ENCODE results near the gene LMO1.

LMO1 gene

GRCh38 chr11:8263109-8263768 lies 439 bp downstream of the LMO1 start:
- DNase-seq: no peak

GRCh38 chr11:8262552-8263108 lies 1.0 kb downstream of the LMO1 start:
- no peak for DNase-seq

- DNase-seq: no peak
These were observed 1.6 kb downstream of the LMO1 start for GRCh38 chr11:8261921-8262551.

GRCh38 chr11:8261291-8261690 lies 2.4 kb downstream of the LMO1 start:
- no peak for DNase-seq

GRCh38 chr11:8260202-8260966 lies 3.3 kb downstream of the LMO1 start:
- DNase-seq: no peak

DNA sequence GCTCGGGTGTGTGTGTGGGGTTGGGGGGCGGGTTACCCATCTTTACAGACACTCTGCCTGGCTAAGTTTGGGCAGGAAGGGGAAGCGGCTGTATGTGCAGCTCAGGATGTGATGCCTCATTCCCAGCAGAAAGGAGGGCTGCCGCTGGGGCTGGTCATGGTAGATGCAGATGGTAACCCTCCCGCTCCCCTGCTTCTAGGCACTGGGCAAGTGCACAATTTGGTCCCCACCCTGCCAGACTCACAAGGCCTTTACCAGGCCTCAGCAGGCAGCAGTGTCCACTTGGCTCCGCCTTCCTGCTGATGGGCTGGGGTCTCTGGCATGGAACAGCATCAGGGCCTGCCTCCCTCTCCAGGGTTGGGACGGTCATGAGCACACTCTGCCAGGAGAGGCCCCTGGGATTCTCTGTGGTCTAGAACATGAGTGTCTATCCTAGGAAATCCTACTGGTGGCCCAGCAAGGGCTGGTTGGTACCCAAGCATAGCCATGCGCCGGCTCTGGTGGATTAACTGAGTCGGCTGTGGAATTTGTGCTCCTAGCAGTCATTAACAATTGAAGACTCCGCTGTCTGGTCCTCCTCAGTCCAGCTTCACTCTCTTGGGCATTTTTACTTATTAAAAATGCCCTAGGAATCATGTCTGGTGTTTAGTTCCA lies 4.2 kb downstream of the LMO1 start:
- no peak for DNase-seq

- no peak for DNase-seq
These were observed 4.9 kb downstream of the LMO1 start for GRCh38 chr11:8258784-8259183.

- no peak for DNase-seq
These were observed 5.4 kb downstream of the LMO1 start for GRCh38 chr11:8258289-8258688.

GRCh38 chr11:8257003-8257664 lies 6.5 kb downstream of the LMO1 start:
- DNase-seq: no peak

DNA sequence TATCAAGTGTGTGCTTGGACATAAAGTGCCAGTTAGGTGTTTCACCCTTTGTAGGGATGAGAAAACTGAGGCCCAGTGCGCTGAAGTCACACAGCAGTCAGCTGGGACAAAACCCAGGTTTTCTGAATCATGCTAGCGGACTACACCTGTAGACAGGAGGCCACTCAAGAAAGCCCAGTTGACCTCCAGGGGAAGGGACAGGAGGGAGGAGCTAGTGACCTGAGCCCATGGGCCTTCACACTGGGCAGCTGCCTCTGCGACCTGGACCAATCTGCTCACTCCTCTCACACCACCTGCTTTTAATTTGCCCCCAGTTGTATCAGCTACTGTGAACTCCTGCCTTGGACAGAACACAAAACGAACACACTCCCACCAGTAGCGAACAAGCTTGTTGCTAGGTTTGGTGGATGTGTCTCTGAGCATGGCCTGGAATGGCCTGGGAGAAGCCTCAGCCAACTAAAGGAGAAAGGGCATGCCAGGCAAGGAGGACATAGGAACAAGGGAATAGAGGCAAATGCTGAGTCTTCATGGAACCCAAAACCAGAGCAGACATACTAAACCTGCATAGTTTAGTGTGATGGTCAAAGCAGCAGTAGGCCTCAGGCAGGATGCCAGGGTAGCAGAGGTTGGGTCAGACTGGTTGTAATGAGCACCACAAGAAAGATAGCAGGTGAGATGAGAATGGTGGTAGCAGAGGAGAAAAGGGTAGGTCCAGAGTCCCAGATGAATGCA lies 7.2 kb downstream of the LMO1 start:
- peak; percentile 6 for DNase-seq

DNA sequence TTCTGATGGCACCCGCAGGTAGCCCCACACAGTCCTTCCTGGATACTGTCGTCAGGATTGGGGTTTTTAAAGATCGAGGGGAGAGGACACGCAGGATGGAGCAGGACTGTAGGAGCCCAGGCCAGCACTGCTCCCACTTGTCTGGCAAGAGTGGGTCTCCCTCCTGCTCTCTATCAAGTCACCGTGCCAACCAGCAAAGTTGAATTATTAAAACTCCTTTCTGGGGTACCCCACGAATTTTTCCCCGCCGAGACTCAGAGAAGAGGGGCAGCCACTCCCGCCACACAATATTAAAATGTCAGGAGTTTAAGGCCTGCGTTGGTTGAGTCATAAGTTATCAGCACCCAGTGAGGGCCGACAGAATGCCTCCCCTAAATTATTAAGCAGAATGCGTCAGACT lies 10.1 kb downstream of the LMO1 start:
- no peak for DNase-seq

DNA sequence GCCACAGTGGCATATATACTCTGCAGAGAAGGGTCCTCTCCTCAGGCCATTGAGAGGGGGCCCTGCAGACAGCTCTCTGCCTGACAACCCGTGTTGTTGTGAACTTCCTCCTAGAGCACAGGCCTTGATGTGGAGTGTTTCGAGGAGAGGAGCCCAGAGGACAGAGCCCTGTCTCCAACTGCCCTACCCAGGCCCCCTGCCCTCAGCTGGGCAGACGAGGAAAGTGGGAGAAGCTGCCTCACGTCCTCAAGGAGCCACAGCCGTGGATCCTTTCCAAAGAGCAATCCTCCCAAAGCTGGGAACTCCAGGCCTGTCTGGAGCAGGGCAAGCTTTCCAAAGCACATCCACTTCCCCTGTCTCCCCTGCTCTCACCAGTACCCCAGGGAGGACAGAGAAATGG lies 10.7 kb downstream of the LMO1 start:
- no peak for DNase-seq

GRCh38 chr11:8252388-8252787 lies 11.3 kb downstream of the LMO1 start:
- no peak for DNase-seq

GRCh38 chr11:8251616-8252295 lies 11.9 kb downstream of the LMO1 start:
- no peak for DNase-seq

- no peak for DNase-seq
These were observed 12.6 kb downstream of the LMO1 start for GRCh38 chr11:8250981-8251615.

- no peak for DNase-seq
These were observed 13.2 kb downstream of the LMO1 start for GRCh38 chr11:8250434-8250833.

DNA sequence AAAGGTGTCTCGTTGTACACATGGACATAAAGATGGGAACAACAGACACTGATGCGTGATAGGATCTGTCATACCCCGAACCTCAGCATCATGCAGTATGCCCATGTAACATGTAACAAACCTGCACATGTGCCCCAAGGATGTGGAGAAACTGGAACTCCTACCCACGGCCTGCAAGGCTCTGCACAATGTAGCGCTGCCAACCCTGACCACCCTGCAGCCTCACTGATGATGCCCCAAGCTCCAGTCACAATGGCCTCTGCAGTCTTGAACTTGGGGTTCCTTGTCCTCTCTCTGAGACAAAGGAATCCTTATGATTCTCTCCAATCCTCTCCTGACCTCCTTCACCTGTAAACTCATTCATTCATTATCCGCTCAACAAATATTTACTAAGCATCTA lies 14.2 kb downstream of the LMO1 start:
- no peak for DNase-seq

DNA sequence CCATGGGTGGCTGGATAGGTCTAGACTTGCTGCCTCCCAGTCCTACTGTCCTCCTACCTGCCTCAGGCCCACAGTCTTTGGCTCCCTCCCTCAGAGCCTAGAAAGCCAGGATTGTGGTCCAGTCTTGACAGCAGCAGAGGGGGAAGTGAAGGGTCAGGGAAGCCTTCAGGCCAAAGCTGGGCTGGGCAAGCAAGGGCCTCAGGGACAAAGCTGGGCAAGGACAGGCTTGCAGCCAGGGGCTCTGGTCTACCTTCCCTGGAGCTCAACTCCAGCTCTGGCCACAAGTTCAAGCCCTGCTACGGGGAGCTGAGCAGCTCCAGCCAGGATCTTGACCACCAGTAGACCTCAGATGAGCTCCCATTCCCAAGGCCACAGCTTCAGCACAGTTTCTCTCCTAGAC lies 14.9 kb downstream of the LMO1 start:
- no peak for DNase-seq

DNA sequence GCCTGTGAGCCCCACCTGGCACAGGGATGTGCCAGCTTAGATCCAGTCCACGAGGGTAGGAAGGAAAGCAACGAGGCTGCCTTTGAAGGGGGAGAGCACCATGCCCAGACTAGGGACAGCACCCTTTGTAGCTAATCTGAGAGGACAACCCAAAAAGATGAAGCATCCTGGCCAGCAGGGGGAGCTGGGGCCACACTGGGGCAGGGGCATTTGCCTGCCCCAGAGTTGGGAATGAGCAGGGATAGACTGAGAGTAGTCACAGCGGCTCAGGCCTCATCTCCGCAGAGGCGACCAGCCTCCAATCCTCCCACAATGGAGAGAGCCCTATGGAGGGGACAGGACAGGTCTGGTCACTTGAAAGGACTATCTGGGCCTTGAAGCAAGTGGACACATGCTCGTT lies 16.4 kb downstream of the LMO1 start:
- DNase-seq: no peak

GRCh38 chr11:8243458-8243857 lies 20.2 kb downstream of the LMO1 start:
- no peak for DNase-seq
